Left renal pelvis (tissue), 4 donors: ENCODE measurements around the gene RSRC2. TPM values are rescaled to one million over a fixed set of nuclear protein-coding genes. Genes with fewer than 3 reads are reported as not detected.
A peak's percentile ranks its signal among the peaks of the same experiment; 100 is the strongest.
"Not testable (repeated sequence)": the region's sequence is repeated elsewhere in the genome, so short reads cannot be mapped to it uniquely, and the experiment has no call there.

Experiments
- DNase-seq, 4 donors: peaks; one replicate each; pipeline ENCODE4 v3.0.0-alpha.2; 2013; ENCODE audit warnings: low read depth in 4 of 4, low spot score in 3 of 4
- polyA plus RNA-seq, 4 donors: library from polyadenylated mRNA; unstranded; fragments of 120-200 nt; gene quantifications; one replicate each; pipeline ENCODE4 v1.2.1, GENCODE V29; 2013; ENCODE audit not compliant: insufficient read length in 4 of 4

RSRC2 gene, protein sequence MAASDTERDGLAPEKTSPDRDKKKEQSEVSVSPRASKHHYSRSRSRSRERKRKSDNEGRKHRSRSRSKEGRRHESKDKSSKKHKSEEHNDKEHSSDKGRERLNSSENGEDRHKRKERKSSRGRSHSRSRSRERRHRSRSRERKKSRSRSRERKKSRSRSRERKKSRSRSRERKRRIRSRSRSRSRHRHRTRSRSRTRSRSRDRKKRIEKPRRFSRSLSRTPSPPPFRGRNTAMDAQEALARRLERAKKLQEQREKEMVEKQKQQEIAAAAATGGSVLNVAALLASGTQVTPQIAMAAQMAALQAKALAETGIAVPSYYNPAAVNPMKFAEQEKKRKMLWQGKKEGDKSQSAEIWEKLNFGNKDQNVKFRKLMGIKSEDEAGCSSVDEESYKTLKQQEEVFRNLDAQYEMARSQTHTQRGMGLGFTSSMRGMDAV
- 100 to 1,000 TPM; 141 to 222 (median 210) TPM for polyA plus RNA-seq

- DNase-seq, result peak; percentile 98 to 100 (median 100)
Measured at GRCh38 chr12:122526683-122527477, at the start of gene RSRC2, which contains the start of gene KNTC1. Gene RSRC2 (minus strand): TSS chr12:122526936. CDS start chr12:122526853, 83 bp downstream. Gene KNTC1 (plus strand): TSS chr12:122527249. CDS start chr12:122530064, 2,815 bp downstream.

GRCh38 chr12:122571821-122572220 lies 45.1 kb upstream of the RSRC2 start:
- DNase-seq, result no peak

GRCh38 chr12:122570006-122570405 lies 43.3 kb upstream of the RSRC2 start:
- DNase-seq, result not testable (repeated sequence)

- DNase-seq, result no peak
Measured at GRCh38 chr12:122569288-122569687, 42.6 kb upstream of the RSRC2 start.

GRCh38 chr12:122566816-122567215 lies 40.1 kb upstream of the RSRC2 start:
- not testable (repeated sequence) for DNase-seq

DNA sequence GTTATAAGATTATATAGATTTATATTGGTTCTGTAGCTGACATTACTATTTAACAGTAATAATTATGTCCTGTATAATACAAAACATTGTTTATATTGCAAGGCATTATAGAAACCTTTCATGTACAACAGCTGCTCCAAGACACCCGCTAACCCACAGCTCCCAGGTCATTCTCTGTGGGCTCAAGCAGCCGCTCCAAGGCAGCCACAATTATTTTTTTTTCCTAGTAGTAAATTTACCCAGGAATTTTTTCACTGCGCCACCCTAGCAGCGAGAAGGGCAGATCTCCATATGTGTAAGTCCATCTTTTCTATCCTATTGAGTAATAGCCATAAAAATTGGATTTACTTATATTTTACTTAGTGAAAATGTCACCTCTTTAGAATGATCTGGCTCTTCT lies 36.6 kb upstream of the RSRC2 start:
- DNase-seq, result no peak

DNA sequence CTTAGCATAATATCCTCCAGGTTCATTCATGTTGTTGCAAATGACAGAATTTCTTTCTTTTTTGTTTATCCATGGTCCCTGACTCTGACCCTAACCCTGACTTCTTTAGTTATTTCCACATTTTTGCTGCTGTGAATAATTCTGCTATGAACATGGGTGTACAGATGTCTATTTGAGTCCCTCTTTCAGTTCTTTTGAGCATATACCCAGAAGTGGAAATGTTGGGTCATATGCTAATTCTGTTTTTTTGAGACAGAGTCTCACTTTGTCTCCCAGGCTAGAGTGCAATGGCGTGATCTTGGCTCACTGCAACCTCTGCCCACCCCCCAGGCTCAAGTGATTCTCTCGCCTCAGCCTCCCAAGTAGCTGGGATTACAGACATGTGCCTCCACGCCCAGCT lies 33.4 kb upstream of the RSRC2 start:
- no peak for DNase-seq

DNA sequence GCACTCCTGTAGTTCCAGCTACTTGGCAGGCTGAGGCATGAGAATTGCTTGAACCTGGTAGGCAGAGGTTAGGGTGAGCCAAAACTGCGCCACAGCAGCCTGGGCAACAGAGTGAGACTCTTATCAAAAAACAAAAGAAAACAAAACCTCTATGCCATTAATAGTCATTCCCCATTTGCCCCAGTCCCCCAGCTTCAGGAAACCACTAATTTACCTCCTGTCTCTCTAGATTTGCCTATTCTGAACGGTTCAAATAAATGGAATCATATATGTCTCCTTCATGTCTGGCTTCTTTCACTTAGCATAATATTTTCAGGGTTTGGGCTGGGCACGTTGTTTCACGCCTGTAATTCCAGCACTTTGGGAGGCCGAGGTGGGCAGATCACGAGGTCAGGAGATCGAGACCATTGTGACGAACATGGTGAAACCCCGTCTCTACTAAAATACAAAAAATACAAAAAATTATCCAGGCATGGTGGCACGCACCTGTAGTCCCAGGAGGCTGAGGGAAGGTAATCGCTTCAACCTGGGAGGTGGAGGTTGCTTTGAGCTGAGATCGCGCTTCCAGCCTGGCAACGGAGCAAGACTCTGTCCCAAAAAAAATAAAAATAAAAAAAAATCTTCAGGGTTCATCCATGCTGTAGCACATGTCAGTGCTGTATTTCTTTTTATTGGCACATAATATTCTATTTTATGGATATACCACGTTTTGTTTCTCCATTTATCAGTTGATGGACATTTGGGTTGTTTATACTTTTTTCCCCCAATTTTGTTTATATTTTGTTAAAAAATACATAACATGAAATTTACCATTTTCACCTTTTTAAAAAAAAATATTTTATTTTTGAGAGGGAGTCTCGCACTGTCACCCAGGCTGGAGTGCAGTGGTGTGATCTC lies 32.3 kb upstream of the RSRC2 start:
- no peak for DNase-seq

DNA sequence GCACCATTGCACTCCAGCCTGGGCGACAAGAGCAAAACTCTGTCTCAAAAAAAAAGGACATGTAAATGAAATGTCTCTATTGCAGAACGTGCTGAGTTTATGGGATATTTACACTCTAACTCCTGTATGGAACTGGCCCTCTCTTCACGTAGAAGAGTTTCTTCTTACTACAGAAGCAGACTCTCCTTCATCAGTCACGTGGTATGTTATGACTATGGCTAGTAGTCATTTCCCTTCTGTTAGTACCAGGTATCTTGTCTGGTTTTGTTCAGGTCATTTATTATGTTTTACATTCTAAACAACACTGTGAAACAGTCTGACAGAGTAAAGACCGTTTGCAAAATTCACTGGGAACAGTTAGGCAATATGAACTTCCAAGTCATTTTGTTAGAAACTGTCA lies 20.6 kb upstream of the RSRC2 start:
- no peak for DNase-seq

DNA sequence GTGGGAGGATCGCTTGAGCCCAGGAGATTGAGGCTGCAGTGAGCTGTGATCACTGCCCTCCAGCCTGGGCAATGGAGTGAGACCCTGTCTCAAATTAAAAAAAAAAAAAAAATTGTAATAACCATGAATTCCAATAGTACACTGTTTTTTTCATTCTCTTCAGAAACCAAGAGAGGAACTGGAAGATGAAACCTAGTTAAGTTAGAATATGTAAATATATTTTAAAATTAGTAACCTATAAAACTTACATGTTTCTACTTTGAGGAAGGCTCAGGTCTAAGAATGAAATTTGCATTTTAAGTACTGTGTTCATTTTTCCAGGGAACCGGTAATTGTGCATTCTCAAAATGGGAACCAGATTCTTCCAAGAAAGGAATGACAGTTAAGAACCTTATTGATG lies 19.1 kb upstream of the RSRC2 start:
- no peak for DNase-seq

DNA sequence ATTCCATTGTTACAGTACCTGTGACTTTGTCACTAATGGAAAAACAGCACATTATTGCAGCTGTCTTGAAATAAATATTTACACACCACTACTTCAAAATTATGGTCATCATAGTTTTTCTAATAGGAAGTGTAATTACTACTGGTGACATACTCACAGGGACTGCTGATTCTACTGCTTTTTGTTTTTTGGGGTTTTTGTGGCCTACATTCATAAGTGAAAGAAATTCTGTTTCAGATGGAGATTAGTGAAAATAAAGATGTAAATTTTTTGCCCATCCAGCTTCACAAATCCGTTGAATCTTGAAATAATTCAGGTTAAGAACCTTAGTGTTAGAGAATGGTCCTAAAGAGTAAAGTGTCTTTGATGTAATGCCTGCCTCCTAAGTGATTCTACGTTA lies 17.8 kb upstream of the RSRC2 start:
- no peak for DNase-seq

DNA sequence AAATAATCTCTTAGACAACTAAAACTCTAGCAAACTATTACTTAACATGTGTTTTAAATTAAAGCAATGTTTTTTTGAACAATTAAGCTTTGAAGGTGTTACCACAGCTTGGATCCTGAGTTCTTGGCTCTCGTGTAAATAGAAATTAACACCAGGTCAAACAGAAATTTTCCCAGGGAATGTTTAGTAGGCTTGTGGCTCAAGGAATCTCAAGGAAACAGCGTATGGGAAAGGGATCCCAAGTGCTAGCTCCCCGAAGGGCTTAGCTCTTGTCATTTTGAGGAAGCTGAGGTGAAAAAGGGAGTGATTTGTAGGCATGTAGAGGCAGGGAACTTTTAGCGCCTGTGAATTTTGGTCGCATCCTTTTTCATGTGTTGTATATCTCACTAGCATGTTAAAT lies 11.8 kb upstream of the RSRC2 start:
- DNase-seq, result no peak

DNA sequence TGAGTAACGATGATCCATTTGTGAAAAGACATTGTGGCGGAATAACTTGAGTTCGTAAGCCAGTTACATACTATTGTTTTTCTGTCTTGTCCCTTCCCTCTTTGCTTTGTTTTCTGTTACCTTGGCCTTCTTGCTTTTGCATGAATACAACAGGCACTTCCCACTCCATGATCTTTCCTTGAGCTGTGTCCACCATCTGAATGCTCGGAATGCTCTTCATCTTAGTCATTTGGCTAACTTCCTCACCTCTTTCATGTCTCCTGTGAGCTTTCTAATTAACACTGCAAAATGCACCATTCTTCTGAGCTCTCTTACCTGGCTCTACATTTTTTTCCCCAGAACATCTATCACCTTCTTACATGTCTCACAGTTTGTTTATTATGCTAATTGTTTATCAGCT lies 10.3 kb upstream of the RSRC2 start:
- DNase-seq, result no peak

DNA sequence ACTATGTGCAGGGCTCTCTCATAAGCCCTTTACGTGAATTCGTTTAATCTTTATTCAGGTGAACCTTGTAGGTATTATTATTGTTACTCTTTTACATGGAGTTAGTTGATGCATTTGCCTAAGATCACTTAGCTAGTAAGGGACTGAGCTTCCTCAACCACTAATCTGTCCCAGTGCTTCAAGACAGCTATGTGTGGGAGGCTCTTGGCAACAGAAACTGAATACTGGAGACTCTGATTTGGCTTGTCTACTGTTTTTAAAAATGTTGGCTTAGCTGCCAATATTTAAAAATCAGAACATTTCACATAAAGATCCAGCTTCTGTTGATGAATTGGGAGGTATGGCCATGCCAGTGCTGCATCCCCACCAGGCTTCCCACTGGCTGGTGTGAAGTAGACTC lies 7.1 kb upstream of the RSRC2 start:
- DNase-seq, result no peak

- no peak for DNase-seq
Measured at GRCh38 chr12:122528992-122529391, 2.3 kb upstream of the RSRC2 start.

- no peak for DNase-seq
Measured at GRCh38 chr12:122528582-122528981, 1.8 kb upstream of the RSRC2 start.

DNA sequence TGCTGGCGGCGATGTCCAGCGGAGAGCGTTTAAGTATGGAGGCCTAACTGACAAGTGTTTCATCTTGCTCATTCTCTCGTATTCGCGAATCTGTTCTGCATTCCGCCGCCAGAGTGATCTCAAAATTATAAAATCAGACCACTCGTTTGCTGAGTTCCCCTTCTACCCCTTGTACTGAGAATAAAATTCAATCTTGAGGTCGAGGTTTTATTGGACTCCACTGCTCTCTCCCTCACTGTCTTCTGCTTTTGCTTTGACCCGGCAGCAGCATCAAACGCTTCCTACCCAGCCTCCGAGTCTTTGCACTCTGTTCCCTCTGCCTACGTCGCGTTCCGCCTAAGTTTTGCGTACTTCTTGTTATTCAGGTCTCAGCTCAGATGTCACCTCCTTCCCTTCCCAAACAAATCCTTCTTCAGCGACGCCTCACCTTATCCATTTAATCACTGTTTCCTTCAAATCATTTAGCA lies 775 bp upstream of the RSRC2 start:
- DNase-seq, result no peak

DNA sequence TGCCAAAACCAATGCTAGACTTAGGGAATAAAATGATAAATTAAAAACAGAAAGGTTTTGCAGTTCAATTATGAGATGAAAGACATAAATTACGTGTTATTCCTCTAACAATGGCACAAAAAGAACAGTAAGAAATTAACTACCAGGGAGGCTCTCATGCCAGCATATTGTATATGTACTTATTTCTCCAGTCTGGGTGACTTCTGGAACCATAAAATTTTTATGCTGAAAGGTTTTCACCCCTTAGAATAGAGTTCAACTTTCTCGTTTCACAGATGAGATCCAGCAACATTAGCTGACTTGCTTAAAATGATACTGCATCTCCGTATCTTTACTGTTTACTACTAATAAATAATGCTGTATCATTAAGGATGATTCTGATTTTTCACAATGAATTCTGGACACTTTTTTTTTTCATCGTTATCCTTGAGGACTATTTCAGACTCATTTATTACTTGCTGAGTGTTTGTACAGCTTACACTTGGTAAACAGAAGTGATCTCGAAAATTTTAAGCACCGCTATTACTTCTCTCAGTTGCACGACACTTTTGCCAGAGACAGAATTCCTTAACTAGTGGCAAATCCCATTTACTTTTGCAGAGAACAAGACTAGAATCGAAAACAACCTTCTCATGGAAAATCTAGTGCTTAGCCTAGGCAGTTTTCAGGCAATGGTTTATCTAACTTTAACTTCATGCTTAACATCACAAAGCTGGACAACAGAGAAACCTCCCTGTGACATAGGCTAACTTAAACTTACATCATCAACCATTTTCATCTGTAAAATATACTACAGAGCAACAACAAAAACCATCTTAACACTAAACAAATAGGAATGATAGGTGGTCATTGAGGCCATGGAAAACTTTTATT lies 2.7 kb downstream of the RSRC2 start:
- no peak for DNase-seq

- no peak for DNase-seq
Measured at GRCh38 chr12:122523280-122523679, 3.5 kb downstream of the RSRC2 start.

- no peak for DNase-seq
Measured at GRCh38 chr12:122520676-122521075, 6.1 kb downstream of the RSRC2 start.
